Measurements from ENCODE around the gene C10orf62. TPM values are rescaled to one million over a fixed set of nuclear protein-coding genes. Genes with fewer than 3 reads are reported as not detected.
A peak's percentile ranks its signal among the peaks of the same experiment; 100 is the strongest.

Gene C10orf62
- total and polyA plus RNA-seq, 2 of the 13 experiments (the other 11 are each of a cell fraction or from before 2014, with no cell fraction given) = 0.61 to 1.6 TPM

DNA sequence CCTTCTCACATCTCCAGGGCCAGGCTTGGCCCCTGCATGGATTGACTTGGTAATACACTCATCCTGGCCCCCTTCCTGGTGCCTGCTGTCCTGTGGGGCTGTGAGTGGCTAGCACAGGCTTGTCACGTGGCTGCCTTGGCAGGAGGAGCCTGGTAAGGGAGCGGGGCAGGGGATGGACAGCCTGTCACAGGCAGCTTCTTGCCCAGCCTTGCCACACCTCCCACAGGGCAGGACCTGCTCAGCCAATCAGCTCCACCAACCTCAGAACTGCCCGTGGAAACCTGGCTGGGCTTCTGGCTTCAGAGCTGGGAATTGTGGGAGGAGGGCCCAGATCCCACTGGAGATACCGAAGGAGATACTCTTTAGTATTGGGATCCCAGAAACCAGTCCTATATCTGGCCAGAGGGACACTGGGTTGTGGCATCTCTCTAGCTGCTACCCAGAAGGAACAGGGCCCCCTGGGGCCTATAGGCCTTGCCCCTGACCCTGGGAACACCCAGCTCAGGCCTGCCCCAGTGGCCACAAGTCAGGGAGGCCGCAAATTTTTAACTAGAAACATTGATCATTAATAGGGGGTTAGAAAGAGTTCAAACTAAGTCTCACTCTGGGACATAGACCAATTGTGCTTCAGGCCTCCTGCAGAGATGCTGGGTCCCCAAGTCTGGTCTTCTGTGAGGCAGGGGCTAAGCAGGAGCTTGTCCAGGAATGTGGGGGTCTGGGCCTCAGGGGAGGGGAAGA, 5.3 kb upstream of the C10orf62 start, which contains the start of gene HOGA1 (continued):
- TF ChIP-seq, protein P1, sequence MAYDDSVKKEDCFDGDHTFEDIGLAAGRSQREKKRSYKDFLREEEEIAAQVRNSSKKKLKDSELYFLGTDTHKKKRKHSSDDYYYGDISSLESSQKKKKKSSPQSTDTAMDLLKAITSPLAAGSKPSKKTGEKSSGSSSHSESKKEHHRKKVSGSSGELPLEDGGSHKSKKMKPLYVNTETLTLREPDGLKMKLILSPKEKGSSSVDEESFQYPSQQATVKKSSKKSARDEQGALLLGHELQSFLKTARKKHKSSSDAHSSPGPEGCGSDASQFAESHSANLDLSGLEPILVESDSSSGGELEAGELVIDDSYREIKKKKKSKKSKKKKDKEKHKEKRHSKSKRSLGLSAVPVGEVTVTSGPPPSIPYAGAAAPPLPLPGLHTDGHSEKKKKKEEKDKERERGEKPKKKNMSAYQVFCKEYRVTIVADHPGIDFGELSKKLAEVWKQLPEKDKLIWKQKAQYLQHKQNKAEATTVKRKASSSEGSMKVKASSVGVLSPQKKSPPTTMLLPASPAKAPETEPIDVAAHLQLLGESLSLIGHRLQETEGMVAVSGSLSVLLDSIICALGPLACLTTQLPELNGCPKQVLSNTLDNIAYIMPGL (CRISPR knock-in tag; IDR thresholded peaks at IDR 0.05; ENCODE audit: borderline replicate concordance in 1 of 2, low read depth in 1 of 2) = 0 out of 4 replicates have a peak, but pooled peaks of 1 of the 2 experiments have one; percentile 15
- peak; percentile 47 for TF ChIP-seq RBM39 (IDR thresholded peaks at IDR 0.05; ENCODE audit: low read depth, low read length, poor library complexity, severe bottlenecking)
- TF ChIP-seq, protein P2, sequence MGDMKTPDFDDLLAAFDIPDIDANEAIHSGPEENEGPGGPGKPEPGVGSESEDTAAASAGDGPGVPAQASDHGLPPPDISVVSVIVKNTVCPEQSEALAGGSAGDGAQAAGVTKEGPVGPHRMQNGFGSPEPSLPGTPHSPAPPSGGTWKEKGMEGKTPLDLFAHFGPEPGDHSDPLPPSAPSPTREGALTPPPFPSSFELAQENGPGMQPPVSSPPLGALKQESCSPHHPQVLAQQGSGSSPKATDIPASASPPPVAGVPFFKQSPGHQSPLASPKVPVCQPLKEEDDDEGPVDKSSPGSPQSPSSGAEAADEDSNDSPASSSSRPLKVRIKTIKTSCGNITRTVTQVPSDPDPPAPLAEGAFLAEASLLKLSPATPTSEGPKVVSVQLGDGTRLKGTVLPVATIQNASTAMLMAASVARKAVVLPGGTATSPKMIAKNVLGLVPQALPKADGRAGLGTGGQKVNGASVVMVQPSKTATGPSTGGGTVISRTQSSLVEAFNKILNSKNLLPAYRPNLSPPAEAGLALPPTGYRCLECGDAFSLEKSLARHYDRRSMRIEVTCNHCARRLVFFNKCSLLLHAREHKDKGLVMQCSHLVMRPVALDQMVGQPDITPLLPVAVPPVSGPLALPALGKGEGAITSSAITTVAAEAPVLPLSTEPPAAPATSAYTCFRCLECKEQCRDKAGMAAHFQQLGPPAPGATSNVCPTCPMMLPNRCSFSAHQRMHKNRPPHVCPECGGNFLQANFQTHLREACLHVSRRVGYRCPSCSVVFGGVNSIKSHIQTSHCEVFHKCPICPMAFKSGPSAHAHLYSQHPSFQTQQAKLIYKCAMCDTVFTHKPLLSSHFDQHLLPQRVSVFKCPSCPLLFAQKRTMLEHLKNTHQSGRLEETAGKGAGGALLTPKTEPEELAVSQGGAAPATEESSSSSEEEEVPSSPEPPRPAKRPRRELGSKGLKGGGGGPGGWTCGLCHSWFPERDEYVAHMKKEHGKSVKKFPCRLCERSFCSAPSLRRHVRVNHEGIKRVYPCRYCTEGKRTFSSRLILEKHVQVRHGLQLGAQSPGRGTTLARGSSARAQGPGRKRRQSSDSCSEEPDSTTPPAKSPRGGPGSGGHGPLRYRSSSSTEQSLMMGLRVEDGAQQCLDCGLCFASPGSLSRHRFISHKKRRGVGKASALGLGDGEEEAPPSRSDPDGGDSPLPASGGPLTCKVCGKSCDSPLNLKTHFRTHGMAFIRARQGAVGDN (CRISPR knock-in tag; IDR thresholded peaks at IDR 0.05) = peak; percentile 92
- no peak for TF ChIP-seq ZNF331 (CRISPR knock-in tag; IDR thresholded peaks at IDR 0.05)
- peak in 1 of 2 experiments; percentile 35; a peak in 1 of 4 replicates for TF ChIP-seq KLF16 (CRISPR knock-in tag; IDR thresholded peaks at IDR 0.05)
- TF ChIP-seq FOXM1 (CRISPR knock-in tag; IDR thresholded peaks at IDR 0.05) = no peak
- TF ChIP-seq SAP130 (CRISPR knock-in tag; IDR thresholded peaks at IDR 0.05; ENCODE audit: low read depth) = peak; percentile 75; the same call in 1 of the 2 replicates
- TF ChIP-seq NR2F6 (IDR thresholded peaks at IDR 0.05) = 0 out of 2 replicates have a peak, but pooled peaks have one; percentile 18
- TF ChIP-seq NR2F6 (CRISPR knock-in tag; IDR thresholded peaks at IDR 0.05) = no peak
- TF ChIP-seq POLR2AphosphoS5 (IDR thresholded peaks at IDR 0.05; ENCODE audit: low read depth, low read length) = peak; percentile 68
- TF ChIP-seq, protein P3, sequence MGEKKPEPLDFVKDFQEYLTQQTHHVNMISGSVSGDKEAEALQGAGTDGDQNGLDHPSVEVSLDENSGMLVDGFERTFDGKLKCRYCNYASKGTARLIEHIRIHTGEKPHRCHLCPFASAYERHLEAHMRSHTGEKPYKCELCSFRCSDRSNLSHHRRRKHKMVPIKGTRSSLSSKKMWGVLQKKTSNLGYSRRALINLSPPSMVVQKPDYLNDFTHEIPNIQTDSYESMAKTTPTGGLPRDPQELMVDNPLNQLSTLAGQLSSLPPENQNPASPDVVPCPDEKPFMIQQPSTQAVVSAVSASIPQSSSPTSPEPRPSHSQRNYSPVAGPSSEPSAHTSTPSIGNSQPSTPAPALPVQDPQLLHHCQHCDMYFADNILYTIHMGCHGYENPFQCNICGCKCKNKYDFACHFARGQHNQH (CRISPR knock-in tag; IDR thresholded peaks at IDR 0.05) = peak; percentile 43; the same call in 1 of the 2 replicates
- TF ChIP-seq, protein P4, sequence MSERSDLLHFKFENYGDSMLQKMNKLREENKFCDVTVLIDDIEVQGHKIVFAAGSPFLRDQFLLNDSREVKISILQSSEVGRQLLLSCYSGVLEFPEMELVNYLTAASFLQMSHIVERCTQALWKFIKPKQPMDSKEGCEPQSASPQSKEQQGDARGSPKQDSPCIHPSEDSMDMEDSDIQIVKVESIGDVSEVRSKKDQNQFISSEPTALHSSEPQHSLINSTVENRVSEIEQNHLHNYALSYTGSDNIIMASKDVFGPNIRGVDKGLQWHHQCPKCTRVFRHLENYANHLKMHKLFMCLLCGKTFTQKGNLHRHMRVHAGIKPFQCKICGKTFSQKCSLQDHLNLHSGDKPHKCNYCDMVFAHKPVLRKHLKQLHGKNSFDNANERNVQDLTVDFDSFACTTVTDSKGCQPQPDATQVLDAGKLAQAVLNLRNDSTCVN (CRISPR knock-in tag; IDR thresholded peaks at IDR 0.05; ENCODE audit: borderline replicate concordance) = peak; percentile 26; the same call in 1 of the 2 replicates
- peak; percentile 34; the same call in 1 of the 2 replicates for TF ChIP-seq ZNF350 (CRISPR knock-in tag; IDR thresholded peaks at IDR 0.05; ENCODE audit: borderline replicate concordance, low read depth)
- TF ChIP-seq, protein P5, sequence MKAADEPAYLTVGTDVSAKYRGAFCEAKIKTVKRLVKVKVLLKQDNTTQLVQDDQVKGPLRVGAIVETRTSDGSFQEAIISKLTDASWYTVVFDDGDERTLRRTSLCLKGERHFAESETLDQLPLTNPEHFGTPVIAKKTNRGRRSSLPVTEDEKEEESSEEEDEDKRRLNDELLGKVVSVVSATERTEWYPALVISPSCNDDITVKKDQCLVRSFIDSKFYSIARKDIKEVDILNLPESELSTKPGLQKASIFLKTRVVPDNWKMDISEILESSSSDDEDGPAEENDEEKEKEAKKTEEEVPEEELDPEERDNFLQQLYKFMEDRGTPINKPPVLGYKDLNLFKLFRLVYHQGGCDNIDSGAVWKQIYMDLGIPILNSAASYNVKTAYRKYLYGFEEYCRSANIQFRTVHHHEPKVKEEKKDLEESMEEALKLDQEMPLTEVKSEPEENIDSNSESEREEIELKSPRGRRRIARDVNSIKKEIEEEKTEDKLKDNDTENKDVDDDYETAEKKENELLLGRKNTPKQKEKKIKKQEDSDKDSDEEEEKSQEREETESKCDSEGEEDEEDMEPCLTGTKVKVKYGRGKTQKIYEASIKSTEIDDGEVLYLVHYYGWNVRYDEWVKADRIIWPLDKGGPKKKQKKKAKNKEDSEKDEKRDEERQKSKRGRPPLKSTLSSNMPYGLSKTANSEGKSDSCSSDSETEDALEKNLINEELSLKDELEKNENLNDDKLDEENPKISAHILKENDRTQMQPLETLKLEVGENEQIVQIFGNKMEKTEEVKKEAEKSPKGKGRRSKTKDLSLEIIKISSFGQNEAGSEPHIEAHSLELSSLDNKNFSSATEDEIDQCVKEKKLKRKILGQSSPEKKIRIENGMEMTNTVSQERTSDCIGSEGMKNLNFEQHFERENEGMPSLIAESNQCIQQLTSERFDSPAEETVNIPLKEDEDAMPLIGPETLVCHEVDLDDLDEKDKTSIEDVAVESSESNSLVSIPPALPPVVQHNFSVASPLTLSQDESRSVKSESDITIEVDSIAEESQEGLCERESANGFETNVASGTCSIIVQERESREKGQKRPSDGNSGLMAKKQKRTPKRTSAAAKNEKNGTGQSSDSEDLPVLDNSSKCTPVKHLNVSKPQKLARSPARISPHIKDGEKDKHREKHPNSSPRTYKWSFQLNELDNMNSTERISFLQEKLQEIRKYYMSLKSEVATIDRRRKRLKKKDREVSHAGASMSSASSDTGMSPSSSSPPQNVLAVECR (CRISPR knock-in tag; IDR thresholded peaks at IDR 0.05; ENCODE audit: borderline replicate concordance) = peak; percentile 57; the same call in 1 of the 2 replicates
